Lung (tissue), 12 donors: ENCODE data around the gene HID1. TPM values are rescaled to one million over a fixed set of nuclear protein-coding genes. Genes with fewer than 3 reads are reported as not detected.

Experiments used
- ATAC-seq: fragments of 200-7000 bp; cut with Tn5 transposase; one replicate; pipeline ENCODE4 v1.9.1; 2020; ENCODE audit warnings: moderate number of reproducible peaks; ENCODE audit not compliant: insufficient read depth, low FRiP score
- DNase-seq, 3 donors: peaks; one replicate each; pipeline ENCODE4 v3.0.0-alpha.2; 2013 to 2017
- H3K27ac ChIP-seq, 2 donors: one replicate each; pipeline ENCODE4 v1.5.1; 2013; ENCODE audit warnings: mild to moderate bottlenecking in 2 of 2, moderate library complexity in 2 of 2, control low read depth in 1 of 2, inconsistent platforms in 1 of 2, low read depth in 1 of 2, low read length in 1 of 2
- H3K27me3 ChIP-seq, 3 donors: one replicate each; pipeline ENCODE4 v1.5.1; 2013; ENCODE audit warnings: low read length in 2 of 3; ENCODE audit not compliant: control insufficient read depth in 3 of 3, insufficient read depth in 3 of 3
- H3K36me3 ChIP-seq, 4 donors: one replicate each; pipeline ENCODE4 v1.5.1; 2013; ENCODE audit warnings: low read length in 4 of 4, mild to moderate bottlenecking in 1 of 4, moderate library complexity in 1 of 4; ENCODE audit not compliant: control insufficient read depth in 4 of 4, insufficient read depth in 4 of 4
- H3K4me1 ChIP-seq, 5 donors: one replicate each; pipeline ENCODE4 v1.5.1; 2013; ENCODE audit warnings: low read length in 5 of 5, mild to moderate bottlenecking in 2 of 5, moderate library complexity in 1 of 5; ENCODE audit not compliant: control insufficient read depth in 5 of 5, insufficient read depth in 5 of 5
- H3K4me3 ChIP-seq: one replicate; pipeline ENCODE4 v1.5.1; 2013; ENCODE audit warnings: mild to moderate bottlenecking, control low read depth, moderate library complexity
- H3K9ac ChIP-seq, 2 donors: one replicate each; pipeline ENCODE4 v1.5.1; 2013; ENCODE audit warnings: low read length in 2 of 2, control low read depth in 1 of 2; ENCODE audit not compliant: insufficient read depth in 1 of 2
- H3K9me3 ChIP-seq, 4 donors: one replicate each; pipeline ENCODE4 v1.5.1; 2013; ENCODE audit warnings: low read length in 3 of 4, mild to moderate bottlenecking in 1 of 4, moderate library complexity in 1 of 4; ENCODE audit not compliant: control insufficient read depth in 4 of 4, insufficient read depth in 3 of 4
- CTCF ChIP-seq: IDR thresholded peaks from 2 replicates; pipeline ENCODE4 v1.5.1; 2012; ENCODE audit warnings: mild to moderate bottlenecking; ENCODE audit errors: control extremely low read depth, extremely low read depth
- WGBS, 2 donors: extraction: QIAGEN DNeasy Blood & Tissue Kit; methylation state at CpG; one replicate each; pipeline ENCODE4 v1.1.7; 2013; 5-methylcytosine and 5-hydroxymethylcytosine counted together
- polyA plus RNA-seq, 2 donors: library from polyadenylated mRNA; stranded (reverse); fragments of 200-250 nt; gene quantifications; one replicate each; pipeline ENCODE4 v1.2.1, GENCODE V29; 2013
- total RNA-seq, 2 donors: library from RNA; depleted of rRNA in 1 of 2; stranded (reverse); fragments of >200 nt in 1 of 2; gene quantifications; one replicate each; pipeline ENCODE4 v1.2.1, GENCODE V29; 2014 to 2021
- donor health status: control.
- donor health status: control.
- donor health status: Bipolar disorder and iron deficiency.
- donor health status: healthy.
- donor health status: DM: yes; HTN: yes; CAD: no.

HID1 gene
- total and polyA plus RNA-seq, 4 donors: 15.2 to 42.1 (median 29.2) TPM

- no peak for ATAC-seq
- Histone ChIP-seq H3K9ac (no peak overlapping the region), H3K9me3 (no peaks in the 10 kb centered on the region), H3K27ac (no peak overlapping the region), H3K36me3 (no peaks in the 10 kb centered on the region), H3K4me3 (no peak overlapping the region), H3K27me3 (peaks cover 4 to 22% (median 21%) of the 10 kb centered on the region in 3 donors), H3K4me1 (peaks cover 0 to 14% (median 3%) of the 10 kb centered on the region in 5 donors)
- no peak for TF ChIP-seq CTCF
- 86 to 93% methylated on average over 5 of the region's 5 CpGs for WGBS, 2 donors
- DNase-seq: no peak
Measured at GRCh38 chr17:74918906-74919305, 53.7 kb downstream of the HID1 start.

- H3K27me3 ChIP-seq: peaks cover 4 to 14% (median 13%) of the 10 kb centered on the region in 3 donors
- no peak overlapping the region for H3K4me3 ChIP-seq
- ATAC-seq (no peak), DNase-seq (no peak)
- H3K4me1 ChIP-seq: peaks cover 0 to 9% (median 0%) of the 10 kb centered on the region in 5 donors
- H3K9me3 ChIP-seq: no peaks in the 10 kb centered on the region
- H3K9ac ChIP-seq: no peak overlapping the region
- TF ChIP-seq CTCF: no peak
- H3K36me3 ChIP-seq: no peaks in the 10 kb centered on the region
- 40 to 54% methylated on average over 10 of the region's 10 CpGs for WGBS, 2 donors
- no peak overlapping the region for H3K27ac ChIP-seq
Measured at GRCh38 chr17:74917430-74917829, 55.1 kb downstream of the HID1 start.

- Histone ChIP-seq H3K36me3 (no peaks in the 10 kb centered on the region), H3K9me3 (no peaks in the 10 kb centered on the region), H3K27ac (no peak overlapping the region), H3K27me3 (peaks cover 4 to 11% (median 9%) of the 10 kb centered on the region in 3 donors), H3K4me1 (peaks cover 0 to 9% (median 0%) of the 10 kb centered on the region in 5 donors), H3K4me3 (no peak overlapping the region), H3K9ac (no peak overlapping the region)
- DNase-seq (no peak), ATAC-seq (no peak)
- WGBS, 2 donors: 89 to 90% methylated on average over 11 of the region's 11 CpGs
- TF ChIP-seq CTCF: no peak
Measured at GRCh38 chr17:74916851-74917199, 55.7 kb downstream of the HID1 start.
